ENCODE measurements around the gene NCAM2. TPM values are rescaled to one million over a fixed set of nuclear protein-coding genes. Genes with fewer than 3 reads are reported as not detected.

Gene NCAM2
- total RNA-seq, 1 donor from 2014 or later, result 0.84 TPM

DNA sequence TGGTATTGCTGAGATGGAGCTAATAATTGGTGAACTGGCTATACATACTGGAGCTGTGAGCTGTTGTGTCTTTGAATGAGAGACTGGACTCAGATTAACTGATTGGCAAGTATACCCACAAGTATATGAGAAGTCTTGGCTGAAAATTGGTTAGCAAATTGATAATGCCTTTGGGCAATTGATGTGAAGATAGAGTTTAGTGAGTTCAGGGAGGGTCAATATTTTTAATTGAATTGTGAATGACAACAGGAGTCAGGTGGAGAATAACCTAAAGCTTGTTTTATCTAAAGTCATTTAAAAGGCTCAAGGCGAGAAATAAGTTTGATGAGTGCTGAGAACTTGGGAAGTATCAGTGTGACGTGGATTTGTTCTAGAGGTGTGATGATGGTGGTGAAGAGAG lies 27.5 kb downstream of the NCAM2 start:
- no peaks in the 10 kb centered on the region for H3K4me1 ChIP-seq
- H3K27me3 ChIP-seq, result no peaks in the 10 kb centered on the region
- DNase-seq (ENCODE audit: low spot score), result no peak
- H3K36me3 ChIP-seq, result no peaks in the 10 kb centered on the region
- no peaks in the 10 kb centered on the region for H3F3A ChIP-seq (ENCODE audit: low read depth)
- no peaks in the 10 kb centered on the region for H3K9me3 ChIP-seq (ENCODE audit: low read depth)
- no peak overlapping the region for H3K9ac ChIP-seq
- no peak overlapping the region for H3K27ac ChIP-seq
- no peak overlapping the region for H3K4me3 Mint-ChIP-seq
- H3K27me3 Mint-ChIP-seq (ENCODE audit: insufficient read depth, low read depth), result no peaks in the 10 kb centered on the region
- H3K79me2 ChIP-seq (ENCODE audit: low read depth), result no peaks in the 10 kb centered on the region
- no peak overlapping the region for H3K27ac Mint-ChIP-seq
- TF ChIP-seq EZH2phosphoT487 (IDR thresholded peaks at IDR 0.05), result no peak
- TF ChIP-seq, protein P1, sequence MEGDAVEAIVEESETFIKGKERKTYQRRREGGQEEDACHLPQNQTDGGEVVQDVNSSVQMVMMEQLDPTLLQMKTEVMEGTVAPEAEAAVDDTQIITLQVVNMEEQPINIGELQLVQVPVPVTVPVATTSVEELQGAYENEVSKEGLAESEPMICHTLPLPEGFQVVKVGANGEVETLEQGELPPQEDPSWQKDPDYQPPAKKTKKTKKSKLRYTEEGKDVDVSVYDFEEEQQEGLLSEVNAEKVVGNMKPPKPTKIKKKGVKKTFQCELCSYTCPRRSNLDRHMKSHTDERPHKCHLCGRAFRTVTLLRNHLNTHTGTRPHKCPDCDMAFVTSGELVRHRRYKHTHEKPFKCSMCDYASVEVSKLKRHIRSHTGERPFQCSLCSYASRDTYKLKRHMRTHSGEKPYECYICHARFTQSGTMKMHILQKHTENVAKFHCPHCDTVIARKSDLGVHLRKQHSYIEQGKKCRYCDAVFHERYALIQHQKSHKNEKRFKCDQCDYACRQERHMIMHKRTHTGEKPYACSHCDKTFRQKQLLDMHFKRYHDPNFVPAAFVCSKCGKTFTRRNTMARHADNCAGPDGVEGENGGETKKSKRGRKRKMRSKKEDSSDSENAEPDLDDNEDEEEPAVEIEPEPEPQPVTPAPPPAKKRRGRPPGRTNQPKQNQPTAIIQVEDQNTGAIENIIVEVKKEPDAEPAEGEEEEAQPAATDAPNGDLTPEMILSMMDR (IDR thresholded peaks at IDR 0.05), result no peak
- no peak for TF ChIP-seq EZH2 (IDR thresholded peaks at IDR 0.05)
- no peak overlapping the region for H2AFZ ChIP-seq (replicated peaks)
- no peaks in the 10 kb centered on the region for H3K36me3 Mint-ChIP-seq
- no peaks in the 10 kb centered on the region for H3K9me3 Mint-ChIP-seq
- no peak overlapping the region for H3K4me2 ChIP-seq
- H3K4me1 Mint-ChIP-seq, result peaks cover 3% of the 10 kb centered on the region
- no peak overlapping the region for H3K4me3 ChIP-seq
- H4K20me1 ChIP-seq (ENCODE audit: low read depth), result no peaks in the 10 kb centered on the region

DNA sequence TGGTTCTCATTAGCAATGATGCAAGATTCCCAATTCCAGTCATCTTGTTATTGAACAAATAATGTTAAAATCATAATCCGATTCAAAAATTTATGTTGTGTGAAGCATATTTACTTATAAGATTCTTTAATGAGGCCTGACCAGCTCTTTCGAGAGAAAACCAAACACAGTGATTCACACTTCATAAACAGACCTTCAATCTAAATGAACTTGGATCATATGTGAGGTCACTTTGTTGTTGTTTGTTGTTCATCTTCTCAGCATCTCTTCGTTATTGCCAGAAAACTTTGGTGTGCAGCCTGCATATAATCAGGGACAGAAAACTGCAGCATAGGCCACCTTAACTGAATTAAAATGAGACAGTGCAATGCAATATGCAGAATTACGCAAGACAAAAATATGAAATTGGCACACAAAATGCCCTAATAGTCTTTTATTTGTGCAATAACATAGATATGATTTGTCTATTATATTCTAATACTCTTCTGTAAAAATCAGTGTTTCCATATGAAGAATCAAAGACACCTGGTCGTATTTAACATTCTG lies 30.1 kb downstream of the NCAM2 start:
- Histone ChIP-seq H2AFZ (replicated peaks) (no peak overlapping the region), H3K9me3 (ENCODE audit: low read depth) (no peaks in the 10 kb centered on the region), H3K79me2 (ENCODE audit: low read depth) (no peaks in the 10 kb centered on the region), H4K20me1 (ENCODE audit: low read depth) (no peaks in the 10 kb centered on the region), H3K9ac (no peak overlapping the region), H3K4me2 (no peak overlapping the region), H3F3A (ENCODE audit: low read depth) (no peaks in the 10 kb centered on the region), H3K4me1 (no peaks in the 10 kb centered on the region), H3K36me3 (no peaks in the 10 kb centered on the region), H3K27me3 (no peaks in the 10 kb centered on the region), H3K4me3 (no peak overlapping the region), H3K27ac (no peak overlapping the region)
- peaks cover 3% of the 10 kb centered on the region for H3K4me1 Mint-ChIP-seq
- no peaks in the 10 kb centered on the region for H3K27me3 Mint-ChIP-seq (ENCODE audit: insufficient read depth, low read depth)
- no peak for DNase-seq (ENCODE audit: low spot score)
- H3K4me3 Mint-ChIP-seq, result no peak overlapping the region
- H3K9me3 Mint-ChIP-seq, result no peaks in the 10 kb centered on the region
- no peak overlapping the region for H3K27ac Mint-ChIP-seq
- H3K36me3 Mint-ChIP-seq, result no peaks in the 10 kb centered on the region
- TF ChIP-seq EZH2 (IDR thresholded peaks at IDR 0.05) (no peak), EZH2phosphoT487 (IDR thresholded peaks at IDR 0.05) (no peak)
- TF ChIP-seq, protein P1 (IDR thresholded peaks at IDR 0.05), result no peak

DNA sequence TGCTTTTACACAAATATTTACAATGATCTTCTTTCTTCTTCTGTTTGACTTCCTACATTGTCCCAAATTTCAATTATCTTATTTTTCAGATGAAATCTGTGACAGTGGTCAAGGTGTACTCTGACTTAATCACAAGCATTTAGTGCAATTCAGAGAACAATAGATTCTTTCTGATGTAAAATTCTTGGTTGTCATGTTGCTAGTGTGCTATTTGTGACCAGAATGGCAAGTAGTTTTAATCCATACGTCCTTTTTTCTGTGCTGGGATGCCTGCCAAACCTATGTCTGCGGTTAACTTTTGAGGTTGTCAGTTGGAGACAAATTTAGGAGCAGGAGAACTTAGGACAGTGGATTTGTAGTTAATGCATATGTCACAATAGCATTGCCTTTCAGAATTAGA lies 31.0 kb downstream of the NCAM2 start:
- Mint-ChIP-seq H3K27ac (no peak overlapping the region), H3K4me3 (no peak overlapping the region), H3K9me3 (no peaks in the 10 kb centered on the region), H3K4me1 (peaks cover 3% of the 10 kb centered on the region), H3K27me3 (ENCODE audit: insufficient read depth, low read depth) (no peaks in the 10 kb centered on the region), H3K36me3 (no peaks in the 10 kb centered on the region)
- Histone ChIP-seq H4K20me1 (ENCODE audit: low read depth) (no peaks in the 10 kb centered on the region), H3K4me3 (no peak overlapping the region), H3K36me3 (no peaks in the 10 kb centered on the region), H3K4me1 (no peaks in the 10 kb centered on the region), H3K79me2 (ENCODE audit: low read depth) (no peaks in the 10 kb centered on the region), H3F3A (ENCODE audit: low read depth) (no peaks in the 10 kb centered on the region), H2AFZ (replicated peaks) (peak overlapping the region; percentile 4), H3K4me2 (no peak overlapping the region), H3K9me3 (ENCODE audit: low read depth) (no peaks in the 10 kb centered on the region), H3K9ac (no peak overlapping the region), H3K27me3 (no peaks in the 10 kb centered on the region), H3K27ac (no peak overlapping the region)
- TF ChIP-seq, protein P1 (IDR thresholded peaks at IDR 0.05), result no peak
- TF ChIP-seq EZH2 (IDR thresholded peaks at IDR 0.05), result no peak
- DNase-seq (ENCODE audit: low spot score), result no peak

All from neural progenitor cell (in vitro differentiated cells).